ENCODE results near the gene PTPRM. TPM values are rescaled to one million over a fixed set of nuclear protein-coding genes. Genes with fewer than 3 reads are reported as not detected.

Gene PTPRM
- polyA plus RNA-seq, 3 donors, result 0.04 to 2.1 (median 0.66) TPM

- no peak overlapping the region for H2AFZ ChIP-seq (ENCODE audit: insufficient read depth, low read depth, low read length, poor library complexity, severe bottlenecking)
- H3K79me2 ChIP-seq (ENCODE audit: insufficient read depth, low read length), result no peaks in the 10 kb centered on the region
- H3K4me1 Mint-ChIP-seq, result peaks cover 5% of the 10 kb centered on the region
- peaks cover 0 to 2% (median 0%) of the 10 kb centered on the region in 7 donors for H3K9me3 Mint-ChIP-seq
- no peak for TF ChIP-seq CTCF (IDR thresholded peaks at IDR 0.05)
- no peaks in the 10 kb centered on the region for H3K27me3 Mint-ChIP-seq (ENCODE audit: low read depth in 3 of 3)
- H4K20me1 ChIP-seq (ENCODE audit: insufficient read depth, low read length), result no peaks in the 10 kb centered on the region
- no peak overlapping the region for H3K9ac ChIP-seq (ENCODE audit: insufficient read depth, low read length, poor library complexity, severe bottlenecking)
- no peak overlapping the region for H3K27ac ChIP-seq (ENCODE audit: low read depth in 1 of 2, low read length in 2 of 2)
- no peak overlapping the region for H3K4me3 Mint-ChIP-seq
- no peaks in the 10 kb centered on the region for H3K27me3 ChIP-seq (ENCODE audit: control insufficient read depth in 2 of 2, insufficient read depth in 2 of 2, low read length in 2 of 2)
- no peaks in the 10 kb centered on the region for H3K36me3 Mint-ChIP-seq
- H3K4me2 ChIP-seq (replicated peaks; ENCODE audit: extremely low read depth, low read length, poor library complexity, severe bottlenecking), result no peak overlapping the region
- WGBS (ENCODE audit: insufficient coverage), result no CpG with 5 or more reads among the region's 2 CpGs
- H3K4me3 ChIP-seq (replicated peaks in 1 of 3; ENCODE audit: low read depth in 2 of 3, low read length in 3 of 3), result no peak overlapping the region
- no peaks in the 10 kb centered on the region for H3K36me3 ChIP-seq (replicated peaks in 1 of 2; ENCODE audit: control insufficient read depth in 1 of 2, insufficient read depth in 2 of 2, low read length in 2 of 2)
- H3K9me3 ChIP-seq (replicated peaks in 1 of 2; ENCODE audit: control insufficient read depth in 1 of 2, insufficient read depth in 1 of 2, low read length in 2 of 2), result no peaks in the 10 kb centered on the region
- DNase-seq, result no peak
- intact Hi-C loops (cut with micrococcal nuclease), result no loop called here
- no peaks in the 10 kb centered on the region for H3K4me1 ChIP-seq (ENCODE audit: control insufficient read depth in 1 of 2, insufficient read depth in 2 of 2, low read length in 2 of 2)
- no peak overlapping the region for H3K27ac Mint-ChIP-seq
These were observed 547.4 kb downstream of the PTPRM start for GRCh38 chr18:8114480-8114879.

- WGBS (ENCODE audit: insufficient coverage), result 75% methylated on average over 1 of the region's 2 CpGs
- Histone ChIP-seq H3K36me3 (replicated peaks in 1 of 2; ENCODE audit: control insufficient read depth in 1 of 2, insufficient read depth in 2 of 2, low read length in 2 of 2) (no peaks in the 10 kb centered on the region), H3K79me2 (ENCODE audit: insufficient read depth, low read length) (no peaks in the 10 kb centered on the region), H3K9me3 (replicated peaks in 1 of 2; ENCODE audit: control insufficient read depth in 1 of 2, insufficient read depth in 1 of 2, low read length in 2 of 2) (no peaks in the 10 kb centered on the region), H3K4me3 (replicated peaks in 1 of 3; ENCODE audit: low read depth in 2 of 3, low read length in 3 of 3) (no peak overlapping the region), H3K27me3 (ENCODE audit: control insufficient read depth in 2 of 2, insufficient read depth in 2 of 2, low read length in 2 of 2) (no peaks in the 10 kb centered on the region), H3K4me2 (replicated peaks; ENCODE audit: extremely low read depth, low read length, poor library complexity, severe bottlenecking) (no peak overlapping the region), H2AFZ (ENCODE audit: insufficient read depth, low read depth, low read length, poor library complexity, severe bottlenecking) (no peak overlapping the region), H3K4me1 (ENCODE audit: control insufficient read depth in 1 of 2, insufficient read depth in 2 of 2, low read length in 2 of 2) (no peaks in the 10 kb centered on the region), H4K20me1 (ENCODE audit: insufficient read depth, low read length) (no peaks in the 10 kb centered on the region), H3K9ac (ENCODE audit: insufficient read depth, low read length, poor library complexity, severe bottlenecking) (no peak overlapping the region), H3K27ac (ENCODE audit: low read depth in 1 of 2, low read length in 2 of 2) (no peak overlapping the region)
- DNase-seq, result no peak
- no peak overlapping the region for H3K4me3 Mint-ChIP-seq
- no peaks in the 10 kb centered on the region for H3K27me3 Mint-ChIP-seq (ENCODE audit: low read depth in 3 of 3)
- peaks cover 0 to 2% (median 0%) of the 10 kb centered on the region in 7 donors for H3K9me3 Mint-ChIP-seq
- intact Hi-C loops (cut with micrococcal nuclease), result no loop called here
- no peaks in the 10 kb centered on the region for H3K36me3 Mint-ChIP-seq
- no peak overlapping the region for H3K27ac Mint-ChIP-seq
- TF ChIP-seq CTCF (IDR thresholded peaks at IDR 0.05), result no peak
- H3K4me1 Mint-ChIP-seq, result peaks cover 5% of the 10 kb centered on the region
These were observed 549.4 kb downstream of the PTPRM start for GRCh38 chr18:8116341-8117005.
